Testis (tissue), 2 donors: ENCODE results near the gene USP47.

ENCODE experiments used
- POLR2A ChIP-seq: fragments of 450-650 bp; IDR thresholded peaks from one replicate; pipeline ENCODE4 v1.6.1; 2017; ENCODE audit warnings: antibody characterized with exemption, mild to moderate bottlenecking, moderate library complexity
- TF ChIP-seq, protein P1 (sequence below), 3 experiments: fragments of 450-650 bp in 2 of 3; fragments of 200-600 bp in 1 of 3; sonication (generic) in 1 of 3; IDR thresholded peaks; one replicate each; pipeline ENCODE4 v1.5.1; 2016 to 2019; ENCODE audit warnings: antibody characterized with exemption in 3 of 3, mild to moderate bottlenecking in 2 of 3, moderate library complexity in 1 of 3

DNA sequence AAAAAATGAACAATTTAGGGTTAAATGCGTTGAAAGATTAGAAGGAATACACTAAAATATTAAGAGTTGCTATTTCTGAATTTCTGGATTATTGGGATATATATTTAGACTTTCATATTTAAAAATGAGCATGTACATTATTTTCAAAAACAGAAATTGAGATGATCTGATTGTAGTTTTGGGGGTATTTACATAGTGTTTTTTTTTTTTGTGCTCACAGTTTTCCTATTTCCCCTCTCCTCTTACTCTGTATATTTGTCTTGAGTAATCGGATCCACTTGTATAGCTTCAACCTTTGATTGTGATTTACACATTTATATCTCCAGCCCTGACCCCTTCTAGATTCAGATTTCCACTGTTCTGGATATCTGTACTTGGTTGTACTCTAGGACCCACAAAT is 5.3 kb downstream of the USP47 start:
- TF ChIP-seq, protein P1, sequence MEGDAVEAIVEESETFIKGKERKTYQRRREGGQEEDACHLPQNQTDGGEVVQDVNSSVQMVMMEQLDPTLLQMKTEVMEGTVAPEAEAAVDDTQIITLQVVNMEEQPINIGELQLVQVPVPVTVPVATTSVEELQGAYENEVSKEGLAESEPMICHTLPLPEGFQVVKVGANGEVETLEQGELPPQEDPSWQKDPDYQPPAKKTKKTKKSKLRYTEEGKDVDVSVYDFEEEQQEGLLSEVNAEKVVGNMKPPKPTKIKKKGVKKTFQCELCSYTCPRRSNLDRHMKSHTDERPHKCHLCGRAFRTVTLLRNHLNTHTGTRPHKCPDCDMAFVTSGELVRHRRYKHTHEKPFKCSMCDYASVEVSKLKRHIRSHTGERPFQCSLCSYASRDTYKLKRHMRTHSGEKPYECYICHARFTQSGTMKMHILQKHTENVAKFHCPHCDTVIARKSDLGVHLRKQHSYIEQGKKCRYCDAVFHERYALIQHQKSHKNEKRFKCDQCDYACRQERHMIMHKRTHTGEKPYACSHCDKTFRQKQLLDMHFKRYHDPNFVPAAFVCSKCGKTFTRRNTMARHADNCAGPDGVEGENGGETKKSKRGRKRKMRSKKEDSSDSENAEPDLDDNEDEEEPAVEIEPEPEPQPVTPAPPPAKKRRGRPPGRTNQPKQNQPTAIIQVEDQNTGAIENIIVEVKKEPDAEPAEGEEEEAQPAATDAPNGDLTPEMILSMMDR (IDR thresholded peaks at IDR 0.05) = no peak
- no peak for TF ChIP-seq POLR2A
